Astrocyte (in vitro differentiated cells and primary cell): Measurements from ENCODE around the gene ABHD17A. TPM values are rescaled to one million over a fixed set of nuclear protein-coding genes. Genes with fewer than 3 reads are reported as not detected.
"Not testable (repeated sequence)": the region's sequence is repeated elsewhere in the genome, so short reads cannot be mapped to it uniquely, and the experiment has no call there.

Experiments
- DNase-seq: peaks from one replicate; pipeline ENCODE4 v3.0.0-alpha.2; 2010; ENCODE audit warnings: low read depth
- FAIRE-seq: peaks from 2 replicates; lab custom pipeline; 2011; peaks lifted over from hg19 to GRCh38; lab: Jason Lieb, UNC
- H2AFZ ChIP-seq: 2 replicates; pipeline ENCODE4 v1.6.0; 2012; ENCODE audit warnings: low read depth, low read length, inconsistent platforms
- H3K27ac ChIP-seq: 2 replicates; pipeline ENCODE4 v1.5.1; 2011; ENCODE audit warnings: low read depth, low read length, inconsistent platforms
- H3K27me3 ChIP-seq: 2 replicates; pipeline ENCODE4 v1.6.0; 2011; ENCODE audit warnings: low read length, inconsistent platforms; ENCODE audit not compliant: insufficient read depth
- H3K36me3 ChIP-seq: 2 replicates; pipeline ENCODE4 v1.5.1; 2011; ENCODE audit warnings: low read length, inconsistent platforms; ENCODE audit not compliant: insufficient read depth
- H3K4me1 ChIP-seq: 2 replicates; pipeline ENCODE4 v1.5.1; 2011; ENCODE audit warnings: low read length, inconsistent platforms; ENCODE audit not compliant: insufficient read depth
- H3K4me2 ChIP-seq: 2 replicates; pipeline ENCODE4 v1.6.0; 2012; ENCODE audit warnings: low read length, inconsistent platforms
- H3K4me3 ChIP-seq: 2 replicates; pipeline ENCODE4 v1.5.1; 2011; ENCODE audit warnings: low read depth, mild to moderate bottlenecking, low read length, inconsistent platforms; ENCODE audit not compliant: insufficient read depth
- H3K79me2 ChIP-seq: 2 replicates; pipeline ENCODE4 v1.6.0; 2012; ENCODE audit warnings: mild to moderate bottlenecking, low read length, inconsistent platforms; ENCODE audit not compliant: insufficient read depth
- H3K9ac ChIP-seq: 2 replicates; pipeline ENCODE4 v1.6.0; 2012; ENCODE audit warnings: mild to moderate bottlenecking, low read length, inconsistent platforms
- H3K9me3 ChIP-seq: 2 replicates; pipeline ENCODE4 v1.5.1; 2012; ENCODE audit warnings: low read depth, mild to moderate bottlenecking, low read length, inconsistent platforms; ENCODE audit not compliant: insufficient read depth
- H4K20me1 ChIP-seq: 2 replicates; pipeline ENCODE4 v1.6.0; 2012; ENCODE audit warnings: low read length, inconsistent platforms; ENCODE audit not compliant: insufficient read depth
- H3K27ac Mint-ChIP-seq: one replicate; pipeline ENCODE4 v1.8.0; 2021; ENCODE audit warnings: mild to moderate bottlenecking, mixed read lengths; ENCODE audit not compliant: unreplicated experiment
- H3K27me3 Mint-ChIP-seq: one replicate; pipeline ENCODE4 v1.8.0; 2021; ENCODE audit warnings: low read depth, mixed read lengths; ENCODE audit not compliant: unreplicated experiment
- H3K36me3 Mint-ChIP-seq: one replicate; pipeline ENCODE4 v1.8.0; 2021; ENCODE audit warnings: low read depth, mixed read lengths; ENCODE audit not compliant: unreplicated experiment
- H3K4me1 Mint-ChIP-seq: one replicate; pipeline ENCODE4 v1.8.0; 2021; ENCODE audit warnings: low read depth, mixed read lengths; ENCODE audit not compliant: unreplicated experiment
- H3K4me3 Mint-ChIP-seq: one replicate; pipeline ENCODE4 v1.8.0; 2021; ENCODE audit warnings: mild to moderate bottlenecking, moderate library complexity, mixed read lengths; ENCODE audit not compliant: unreplicated experiment
- H3K9me3 Mint-ChIP-seq: one replicate; pipeline ENCODE4 v1.8.0; 2021; ENCODE audit warnings: mild to moderate bottlenecking, mixed read lengths; ENCODE audit not compliant: unreplicated experiment
- CTCF ChIP-seq: IDR thresholded peaks from 2 replicates; pipeline ENCODE4 v1.5.1; 2011; ENCODE audit warnings: low read depth, mild to moderate bottlenecking, inconsistent platforms, low read length, moderate library complexity; ENCODE audit not compliant: insufficient read depth
- EZH2 ChIP-seq: IDR thresholded peaks from 2 replicates; pipeline ENCODE4 v1.6.1; 2012; ENCODE audit warnings: mild to moderate bottlenecking, low read length, inconsistent platforms; ENCODE audit not compliant: insufficient read depth
- total RNA-seq: library from RNA; stranded (reverse); gene quantifications from 2 replicates; pipeline ENCODE4 v1.2.1, GENCODE V29; 2021

ABHD17A gene
- total RNA-seq, 1 donor from 2014 or later, result 56.7 TPM

- no peaks in the 10 kb centered on the region for H3K9me3 Mint-ChIP-seq
- peaks cover 25% of the 10 kb centered on the region for H3K4me1 ChIP-seq
- no peaks in the 10 kb centered on the region for H3K27me3 Mint-ChIP-seq
- H3K36me3 Mint-ChIP-seq, result no peaks in the 10 kb centered on the region
- H4K20me1 ChIP-seq, result peaks cover 40% of the 10 kb centered on the region
- no peak for TF ChIP-seq EZH2
- no peak for TF ChIP-seq CTCF
- no peaks in the 10 kb centered on the region for H3K27me3 ChIP-seq
- H3K4me3 Mint-ChIP-seq, result peak overlapping the region; percentile 97
- peaks cover 7% of the 10 kb centered on the region for H3K4me1 Mint-ChIP-seq
- peak overlapping the region; percentile 93 for H3K9ac ChIP-seq
- peak overlapping the region; percentile 90 for H3K27ac ChIP-seq
- peaks cover 64% of the 10 kb centered on the region for H3K79me2 ChIP-seq
- H3K9me3 ChIP-seq, result no peaks in the 10 kb centered on the region
- peaks cover 2% of the 10 kb centered on the region for H3K36me3 ChIP-seq
- peak overlapping the region; percentile 90 for H3K4me3 ChIP-seq
- H3K27ac Mint-ChIP-seq, result peak overlapping the region; percentile 90
- H2AFZ ChIP-seq, result peak overlapping the region; percentile 82
- peak overlapping the region; percentile 90 for H3K4me2 ChIP-seq
- DNase-seq, result peak; percentile 69
- no peak for FAIRE-seq
Observed at GRCh38 chr19:1875646-1876495, 9.4 kb downstream of the ABHD17A start.

GRCh38 chr19:1875265-1875645 is 10.0 kb downstream of the ABHD17A start:
- H3K9me3 Mint-ChIP-seq, H3K27me3 Mint-ChIP-seq, H3K4me1 Mint-ChIP-seq, H3K27me3 ChIP-seq, DNase-seq, FAIRE-seq, H3K36me3 Mint-ChIP-seq, H3K36me3 ChIP-seq, H3K9me3 ChIP-seq: not testable (repeated sequence)
- Histone ChIP-seq H2AFZ (peak overlapping the region; percentile 82), H4K20me1 (peaks cover 34% of the 10 kb centered on the region), H3K9ac (peak overlapping the region; percentile 93), H3K4me3 (peak overlapping the region; percentile 90), H3K27ac (peak overlapping the region; percentile 90), H3K79me2 (peaks cover 64% of the 10 kb centered on the region), H3K4me2 (peak overlapping the region; percentile 90), H3K4me1 (peaks cover 25% of the 10 kb centered on the region)
- H3K27ac Mint-ChIP-seq, result peak overlapping the region; percentile 90
- H3K4me3 Mint-ChIP-seq, result peak overlapping the region; percentile 97

DNA sequence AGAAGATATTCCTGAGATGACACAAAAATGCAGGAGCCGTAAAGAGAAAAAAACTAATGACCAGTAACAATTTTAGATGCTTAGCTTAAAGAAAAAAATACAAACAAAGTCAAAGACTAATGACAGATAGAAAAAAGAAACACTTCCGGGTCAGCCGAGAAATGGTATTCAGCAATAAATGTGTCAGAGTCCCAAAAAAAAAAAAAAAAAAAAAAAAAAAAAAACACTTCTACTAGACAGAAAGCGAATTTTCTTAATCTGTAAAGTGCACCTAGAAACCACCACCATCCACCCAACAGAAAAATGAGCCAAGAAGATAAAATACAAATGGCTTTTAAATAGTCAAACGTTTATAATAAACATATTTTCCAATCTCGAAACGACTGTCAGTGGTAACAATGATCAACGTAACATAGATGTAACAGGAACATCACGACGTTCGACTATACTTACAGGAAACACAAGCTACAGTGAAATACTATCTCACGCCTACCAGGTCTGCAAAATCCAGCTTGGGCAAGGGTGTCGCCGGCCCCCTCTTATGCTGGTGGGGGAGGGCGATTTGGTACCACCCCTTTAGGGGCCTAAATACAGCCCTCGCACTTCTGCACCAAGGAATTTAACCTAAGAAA is 10.6 kb downstream of the ABHD17A start:
- no peak for TF ChIP-seq CTCF
- no peaks in the 10 kb centered on the region for H3K9me3 ChIP-seq
- H3K27me3 Mint-ChIP-seq, result no peaks in the 10 kb centered on the region
- H3K4me1 ChIP-seq, result peaks cover 25% of the 10 kb centered on the region
- DNase-seq (no peak), FAIRE-seq (no peak)
- H3K36me3 ChIP-seq, result no peaks in the 10 kb centered on the region
- peaks cover 61% of the 10 kb centered on the region for H3K79me2 ChIP-seq
- peak overlapping the region; percentile 90 for H3K4me2 ChIP-seq
- no peaks in the 10 kb centered on the region for H3K9me3 Mint-ChIP-seq
- peak overlapping the region; percentile 77 for H3K27ac Mint-ChIP-seq
- no peak overlapping the region for H2AFZ ChIP-seq
- peaks cover 30% of the 10 kb centered on the region for H4K20me1 ChIP-seq
- peak overlapping the region; percentile 97 for H3K4me3 Mint-ChIP-seq
- peaks cover 7% of the 10 kb centered on the region for H3K4me1 Mint-ChIP-seq
- peak overlapping the region; percentile 93 for H3K9ac ChIP-seq
- peak overlapping the region; percentile 90 for H3K4me3 ChIP-seq
- no peaks in the 10 kb centered on the region for H3K27me3 ChIP-seq
- no peaks in the 10 kb centered on the region for H3K36me3 Mint-ChIP-seq
- H3K27ac ChIP-seq, result no peak overlapping the region
